A673 (cell line): ENCODE data around the gene GSE1.

Experiments
- EZH2 ChIP-seq: fragments of 200-600 bp; sonication (generic); IDR thresholded peaks from 2 replicates; pipeline ENCODE4 v1.6.1; 2017; ENCODE audit warnings: borderline replicate concordance, low read depth, mild to moderate bottlenecking, mixed read lengths, antibody characterized with exemption, low read length; ENCODE audit not compliant: poor library complexity, severe bottlenecking
- TF ChIP-seq, protein P1 (sequence below): fragments of 300-800, 200-600 bp; sonication (generic); conservative IDR thresholded peaks from 2 replicates; pipeline ENCODE4 v1.5.1; 2017; ENCODE audit warnings: low read depth, mild to moderate bottlenecking, antibody characterized with exemption, low read length, moderate library complexity, mixed read lengths

DNA sequence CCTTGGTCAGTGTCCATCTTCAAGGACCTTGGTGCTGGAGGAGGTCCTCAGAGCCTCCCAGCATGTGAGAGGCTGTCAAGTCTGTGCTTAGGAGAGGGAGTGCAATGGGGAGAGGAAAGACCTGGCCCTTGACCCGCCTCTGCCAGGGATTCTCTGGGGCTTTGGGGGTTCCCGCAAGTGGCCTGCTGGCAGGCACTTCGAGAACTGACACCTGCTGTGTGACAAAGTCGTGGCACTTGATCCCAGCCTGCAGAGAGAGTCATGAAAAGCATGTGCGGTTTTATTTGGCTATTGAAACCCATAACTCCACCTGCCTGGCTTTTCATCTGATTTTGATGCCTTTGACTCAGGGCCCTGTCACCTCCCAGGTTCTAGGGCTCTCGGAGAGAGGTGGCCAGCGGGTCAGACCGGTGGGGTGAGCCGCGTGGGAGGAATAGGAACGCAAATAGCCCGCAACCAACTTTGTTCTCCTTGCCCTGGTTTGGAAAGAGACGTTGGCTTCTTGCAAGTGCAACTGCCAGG lies 42.8 kb upstream of the GSE1 start:
- TF ChIP-seq, protein P1, sequence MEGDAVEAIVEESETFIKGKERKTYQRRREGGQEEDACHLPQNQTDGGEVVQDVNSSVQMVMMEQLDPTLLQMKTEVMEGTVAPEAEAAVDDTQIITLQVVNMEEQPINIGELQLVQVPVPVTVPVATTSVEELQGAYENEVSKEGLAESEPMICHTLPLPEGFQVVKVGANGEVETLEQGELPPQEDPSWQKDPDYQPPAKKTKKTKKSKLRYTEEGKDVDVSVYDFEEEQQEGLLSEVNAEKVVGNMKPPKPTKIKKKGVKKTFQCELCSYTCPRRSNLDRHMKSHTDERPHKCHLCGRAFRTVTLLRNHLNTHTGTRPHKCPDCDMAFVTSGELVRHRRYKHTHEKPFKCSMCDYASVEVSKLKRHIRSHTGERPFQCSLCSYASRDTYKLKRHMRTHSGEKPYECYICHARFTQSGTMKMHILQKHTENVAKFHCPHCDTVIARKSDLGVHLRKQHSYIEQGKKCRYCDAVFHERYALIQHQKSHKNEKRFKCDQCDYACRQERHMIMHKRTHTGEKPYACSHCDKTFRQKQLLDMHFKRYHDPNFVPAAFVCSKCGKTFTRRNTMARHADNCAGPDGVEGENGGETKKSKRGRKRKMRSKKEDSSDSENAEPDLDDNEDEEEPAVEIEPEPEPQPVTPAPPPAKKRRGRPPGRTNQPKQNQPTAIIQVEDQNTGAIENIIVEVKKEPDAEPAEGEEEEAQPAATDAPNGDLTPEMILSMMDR = no peak
- no peak for TF ChIP-seq EZH2
